Liver (tissue), 2 donors: ENCODE measurements around the gene NDUFAB1.

ENCODE experiments used
- TF ChIP-seq, protein P1 (sequence below): fragments of 150-350 bp; IDR thresholded peaks from 2 replicates; pipeline ENCODE4 v1.5.1; 2017; ENCODE audit warnings: improper control_type of control experiment, low read depth, low read length; ENCODE audit not compliant: missing input control
- TF ChIP-seq, protein P2 (sequence below): IDR thresholded peaks from 2 replicates; pipeline ENCODE4 v1.6.1; 2016; ENCODE audit warnings: antibody characterized with exemption, mild to moderate bottlenecking
- donor health status: healthy.

GRCh38 chr16:23615805-23616204, 19.7 kb upstream of the NDUFAB1 start:
- TF ChIP-seq, protein P1, sequence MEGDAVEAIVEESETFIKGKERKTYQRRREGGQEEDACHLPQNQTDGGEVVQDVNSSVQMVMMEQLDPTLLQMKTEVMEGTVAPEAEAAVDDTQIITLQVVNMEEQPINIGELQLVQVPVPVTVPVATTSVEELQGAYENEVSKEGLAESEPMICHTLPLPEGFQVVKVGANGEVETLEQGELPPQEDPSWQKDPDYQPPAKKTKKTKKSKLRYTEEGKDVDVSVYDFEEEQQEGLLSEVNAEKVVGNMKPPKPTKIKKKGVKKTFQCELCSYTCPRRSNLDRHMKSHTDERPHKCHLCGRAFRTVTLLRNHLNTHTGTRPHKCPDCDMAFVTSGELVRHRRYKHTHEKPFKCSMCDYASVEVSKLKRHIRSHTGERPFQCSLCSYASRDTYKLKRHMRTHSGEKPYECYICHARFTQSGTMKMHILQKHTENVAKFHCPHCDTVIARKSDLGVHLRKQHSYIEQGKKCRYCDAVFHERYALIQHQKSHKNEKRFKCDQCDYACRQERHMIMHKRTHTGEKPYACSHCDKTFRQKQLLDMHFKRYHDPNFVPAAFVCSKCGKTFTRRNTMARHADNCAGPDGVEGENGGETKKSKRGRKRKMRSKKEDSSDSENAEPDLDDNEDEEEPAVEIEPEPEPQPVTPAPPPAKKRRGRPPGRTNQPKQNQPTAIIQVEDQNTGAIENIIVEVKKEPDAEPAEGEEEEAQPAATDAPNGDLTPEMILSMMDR: no peak
- TF ChIP-seq, protein P2, sequence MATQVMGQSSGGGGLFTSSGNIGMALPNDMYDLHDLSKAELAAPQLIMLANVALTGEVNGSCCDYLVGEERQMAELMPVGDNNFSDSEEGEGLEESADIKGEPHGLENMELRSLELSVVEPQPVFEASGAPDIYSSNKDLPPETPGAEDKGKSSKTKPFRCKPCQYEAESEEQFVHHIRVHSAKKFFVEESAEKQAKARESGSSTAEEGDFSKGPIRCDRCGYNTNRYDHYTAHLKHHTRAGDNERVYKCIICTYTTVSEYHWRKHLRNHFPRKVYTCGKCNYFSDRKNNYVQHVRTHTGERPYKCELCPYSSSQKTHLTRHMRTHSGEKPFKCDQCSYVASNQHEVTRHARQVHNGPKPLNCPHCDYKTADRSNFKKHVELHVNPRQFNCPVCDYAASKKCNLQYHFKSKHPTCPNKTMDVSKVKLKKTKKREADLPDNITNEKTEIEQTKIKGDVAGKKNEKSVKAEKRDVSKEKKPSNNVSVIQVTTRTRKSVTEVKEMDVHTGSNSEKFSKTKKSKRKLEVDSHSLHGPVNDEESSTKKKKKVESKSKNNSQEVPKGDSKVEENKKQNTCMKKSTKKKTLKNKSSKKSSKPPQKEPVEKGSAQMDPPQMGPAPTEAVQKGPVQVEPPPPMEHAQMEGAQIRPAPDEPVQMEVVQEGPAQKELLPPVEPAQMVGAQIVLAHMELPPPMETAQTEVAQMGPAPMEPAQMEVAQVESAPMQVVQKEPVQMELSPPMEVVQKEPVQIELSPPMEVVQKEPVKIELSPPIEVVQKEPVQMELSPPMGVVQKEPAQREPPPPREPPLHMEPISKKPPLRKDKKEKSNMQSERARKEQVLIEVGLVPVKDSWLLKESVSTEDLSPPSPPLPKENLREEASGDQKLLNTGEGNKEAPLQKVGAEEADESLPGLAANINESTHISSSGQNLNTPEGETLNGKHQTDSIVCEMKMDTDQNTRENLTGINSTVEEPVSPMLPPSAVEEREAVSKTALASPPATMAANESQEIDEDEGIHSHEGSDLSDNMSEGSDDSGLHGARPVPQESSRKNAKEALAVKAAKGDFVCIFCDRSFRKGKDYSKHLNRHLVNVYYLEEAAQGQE: no peak
